IPS-18c (cell line): ENCODE measurements around the gene DAB1.

Experiments used
- H3K4me3 ChIP-seq: 2 replicates; pipeline ENCODE4 v1.7.0; 2013; ENCODE audit warnings: low read depth, mild to moderate bottlenecking, low read length, moderate library complexity; ENCODE audit not compliant: insufficient read depth
- H3K9me3 ChIP-seq: one replicate; pipeline ENCODE4 v1.6.1; 2013; ENCODE audit warnings: mild to moderate bottlenecking, low read length, moderate library complexity; ENCODE audit not compliant: control insufficient read depth, insufficient read depth

DAB1 gene

DNA sequence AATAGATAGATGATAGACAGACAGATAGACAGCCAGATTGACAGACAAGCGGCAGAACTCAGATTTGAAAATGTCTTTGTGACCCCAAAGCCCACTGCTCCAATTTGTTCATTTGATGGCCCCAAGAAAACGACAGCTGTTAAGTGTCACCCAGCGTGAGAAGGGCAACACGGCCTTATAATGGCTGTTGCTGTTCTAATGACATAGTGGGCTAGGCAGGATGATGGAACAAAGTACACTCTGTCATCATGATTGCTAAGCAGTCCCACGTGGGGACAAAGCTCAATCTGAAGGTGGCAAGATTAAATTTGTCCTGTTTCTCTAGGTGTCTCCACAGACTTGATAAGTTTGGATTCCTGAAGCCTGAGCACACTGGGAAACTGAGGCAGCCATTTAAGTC is 112.9 kb downstream of the DAB1 start:
- Histone ChIP-seq H3K4me3 (no peak overlapping the region), H3K9me3 (no peaks in the 10 kb centered on the region)

DNA sequence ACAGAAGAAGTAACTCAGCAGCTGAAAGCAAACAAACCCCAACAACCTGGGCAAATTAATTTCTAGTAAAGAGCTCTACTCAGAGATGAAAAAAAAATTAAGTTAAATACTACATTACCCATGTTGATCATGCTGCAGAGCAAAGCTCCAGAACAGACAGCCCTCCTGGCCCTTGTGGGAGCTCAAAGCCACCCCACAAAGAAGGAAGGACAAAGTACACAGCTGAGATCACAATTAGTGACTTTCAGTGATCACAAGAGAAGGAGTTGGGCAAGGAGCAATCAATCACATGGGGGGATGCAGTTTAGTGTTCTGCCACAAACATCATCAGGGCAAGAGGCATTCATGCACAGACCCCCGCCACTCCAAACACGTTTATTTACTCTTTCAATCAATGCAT is 114.2 kb downstream of the DAB1 start:
- H3K9me3 ChIP-seq, result no peaks in the 10 kb centered on the region
- no peak overlapping the region for H3K4me3 ChIP-seq

DNA sequence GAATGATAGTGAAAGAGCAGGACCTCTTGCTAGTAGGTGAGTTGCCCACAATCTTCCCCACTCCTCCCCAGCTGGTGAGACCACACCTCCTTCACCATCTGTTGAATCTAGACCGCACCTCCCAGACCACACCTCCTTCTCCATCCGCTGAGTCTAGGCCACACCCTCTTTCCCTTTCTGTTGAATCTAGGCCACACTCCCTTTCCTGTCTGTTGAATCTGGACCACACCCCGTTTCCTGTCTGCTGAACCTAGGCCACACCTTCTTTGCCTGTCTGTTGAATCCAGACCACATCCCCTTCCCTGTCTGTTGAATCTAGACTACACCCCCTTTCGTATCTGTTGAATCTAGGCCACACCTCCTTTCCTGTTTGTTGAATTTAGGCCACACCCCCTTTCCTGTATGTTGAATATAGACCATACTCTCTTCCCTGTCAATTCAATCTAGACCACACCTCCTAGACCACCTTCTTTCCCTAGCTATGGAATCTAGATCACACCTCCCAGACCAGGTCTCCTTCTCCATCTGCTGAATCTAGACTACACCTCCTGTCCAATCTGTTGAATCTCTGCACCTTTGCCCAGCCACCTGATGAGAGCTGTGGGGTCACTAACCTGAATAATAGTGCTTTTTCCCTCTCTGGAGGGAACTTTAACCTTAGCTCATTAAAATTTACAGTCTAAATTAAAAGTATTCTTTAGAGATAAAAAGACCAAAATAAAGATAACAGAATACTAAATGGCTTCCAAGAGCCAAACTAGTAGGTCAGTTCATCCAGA is 116.3 kb downstream of the DAB1 start:
- H3K4me3 ChIP-seq, result no peak overlapping the region
- H3K9me3 ChIP-seq, result no peaks in the 10 kb centered on the region

DNA sequence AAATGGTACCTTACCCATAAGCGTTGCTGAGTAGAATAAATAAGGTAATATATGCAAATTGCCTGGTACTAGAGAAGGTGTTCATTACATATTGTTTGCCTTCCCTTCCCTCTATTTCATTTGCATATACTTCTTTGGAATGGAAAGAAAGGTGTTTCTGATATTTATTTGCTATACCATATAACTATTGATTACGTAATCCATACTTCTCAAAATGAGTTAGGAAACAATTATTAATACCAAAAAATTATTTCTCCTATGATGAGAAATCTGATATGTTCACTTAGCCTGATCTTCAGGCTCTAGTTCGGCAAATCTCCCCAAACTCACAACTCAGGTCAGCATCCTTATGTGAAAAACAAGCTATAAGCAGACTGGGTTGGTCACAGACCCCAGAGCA is 119.3 kb downstream of the DAB1 start:
- H3K4me3 ChIP-seq, result no peak overlapping the region
- H3K9me3 ChIP-seq, result no peaks in the 10 kb centered on the region

DNA sequence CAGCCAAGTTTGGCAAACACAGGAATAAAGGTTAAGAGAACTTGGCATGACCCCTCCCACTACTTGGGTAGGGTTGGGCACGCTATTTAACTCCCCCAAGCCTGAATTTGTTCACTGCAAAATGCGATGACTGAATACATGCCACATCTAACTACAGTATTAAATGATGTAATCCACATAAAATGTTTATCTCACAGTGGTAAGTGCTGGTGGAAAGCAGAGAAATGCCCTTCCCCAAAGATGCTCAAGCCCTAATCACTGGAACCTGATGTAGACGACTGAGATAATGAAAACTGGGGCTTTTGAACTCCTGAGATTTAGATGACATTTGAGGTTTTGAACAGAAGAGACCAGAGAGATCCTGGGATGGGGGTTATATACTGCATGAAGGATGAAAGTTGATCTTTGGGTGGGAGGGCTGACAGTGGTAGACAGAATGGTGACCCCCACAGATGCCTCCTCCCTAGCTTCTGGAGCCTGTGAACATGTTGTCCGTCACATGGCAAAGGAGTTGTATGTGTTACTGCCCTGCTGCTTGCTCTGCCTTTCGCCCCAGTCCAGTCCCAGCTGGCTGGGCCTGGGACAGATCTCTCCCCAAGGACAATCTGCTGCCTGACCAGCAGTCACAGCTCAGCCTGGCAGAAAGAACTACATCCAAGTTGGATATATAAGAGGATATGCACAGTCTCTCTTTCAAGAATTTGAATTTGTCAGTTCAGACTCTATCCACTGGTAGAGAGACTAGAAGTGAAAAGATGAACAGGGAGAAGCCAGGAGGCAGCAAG is 120.9 kb downstream of the DAB1 start:
- no peak overlapping the region for H3K4me3 ChIP-seq
- no peaks in the 10 kb centered on the region for H3K9me3 ChIP-seq

DNA sequence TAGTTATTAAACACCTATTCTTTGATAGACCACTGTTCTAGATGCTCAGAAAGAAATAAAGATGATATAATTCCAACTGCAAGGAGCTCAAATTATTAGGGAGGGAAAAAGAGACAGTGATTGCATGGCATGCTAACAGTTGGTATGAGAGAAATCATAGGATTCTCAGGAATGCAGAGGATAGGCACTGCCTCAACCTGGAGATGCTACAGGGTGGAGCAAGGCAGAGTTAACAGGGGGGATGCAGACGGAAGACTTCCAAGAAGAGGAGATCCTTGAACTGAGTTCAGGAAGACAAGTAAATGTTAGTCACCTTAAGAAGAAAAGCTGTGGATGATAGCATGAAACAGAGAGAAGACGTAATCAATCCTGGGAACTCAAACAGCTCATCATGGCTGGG is 123.7 kb downstream of the DAB1 start:
- no peak overlapping the region for H3K4me3 ChIP-seq
- no peaks in the 10 kb centered on the region for H3K9me3 ChIP-seq

DNA sequence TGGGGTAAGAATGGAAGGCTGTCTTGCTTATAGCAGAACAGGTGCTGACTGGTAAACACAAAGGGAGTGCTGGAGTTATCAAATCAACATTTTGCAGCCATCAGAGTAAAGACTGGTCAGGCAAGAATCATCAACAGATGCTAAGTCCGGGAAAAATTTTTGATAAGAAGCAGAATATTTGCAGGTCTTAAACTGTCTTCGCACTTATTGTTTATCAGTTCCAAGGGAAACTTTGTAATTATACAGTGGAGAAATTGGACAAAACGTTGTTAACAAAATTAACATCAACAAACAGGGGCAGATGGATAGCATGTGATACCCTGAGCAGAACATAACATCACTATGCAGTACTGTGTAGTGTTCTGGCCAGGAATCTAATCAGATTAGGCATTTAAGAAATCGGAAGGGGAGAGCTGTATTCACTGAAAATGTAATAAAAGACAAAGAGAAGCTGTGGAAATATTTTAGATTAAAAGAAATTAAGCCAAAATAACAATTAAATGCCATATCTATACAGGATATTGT is 127.1 kb downstream of the DAB1 start:
- H3K4me3 ChIP-seq, result no peak overlapping the region

DNA sequence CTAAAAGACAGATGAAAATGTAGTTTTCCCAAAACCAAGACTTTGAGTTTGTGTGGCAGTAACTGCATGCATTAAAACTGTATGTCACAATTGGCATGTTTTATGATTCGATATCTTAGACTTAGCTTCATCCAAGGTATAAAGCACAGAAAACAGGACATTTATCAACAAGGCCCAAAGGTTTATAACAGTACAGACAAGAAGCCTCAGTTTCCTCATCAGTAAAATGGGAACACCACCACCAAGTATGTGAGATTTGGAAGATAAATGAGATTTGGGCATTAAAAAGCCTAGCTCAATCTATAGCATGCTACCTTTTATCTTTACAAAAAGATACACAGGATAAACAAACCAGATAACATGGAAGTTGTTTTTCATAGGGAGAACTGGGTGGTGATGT is 128.5 kb downstream of the DAB1 start:
- Histone ChIP-seq H3K4me3 (no peak overlapping the region), H3K9me3 (no peaks in the 10 kb centered on the region)

More for the DNA sequence above, 127.1 kb downstream of the DAB1 start:
- no peaks in the 10 kb centered on the region for H3K9me3 ChIP-seq

DNA sequence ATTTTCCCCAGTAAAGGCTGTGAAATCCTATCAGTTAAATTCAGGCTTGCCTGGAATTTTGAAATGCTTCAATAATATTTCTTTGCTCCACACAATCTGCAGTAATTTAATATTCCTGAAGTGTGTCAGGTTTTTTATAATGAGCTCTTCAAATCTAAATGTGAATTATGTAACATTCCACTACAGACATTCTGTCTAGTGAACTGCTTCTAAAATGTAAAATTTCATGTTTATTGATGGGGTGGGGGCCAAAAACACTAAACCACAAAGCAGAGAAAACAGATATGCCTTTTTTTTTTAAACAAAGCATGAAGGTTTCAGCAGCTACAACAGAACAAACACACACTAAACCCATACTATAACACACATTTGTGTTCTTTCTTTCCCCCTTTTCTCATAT is 129.7 kb downstream of the DAB1 start:
- Histone ChIP-seq H3K9me3 (no peaks in the 10 kb centered on the region), H3K4me3 (no peak overlapping the region)

DNA sequence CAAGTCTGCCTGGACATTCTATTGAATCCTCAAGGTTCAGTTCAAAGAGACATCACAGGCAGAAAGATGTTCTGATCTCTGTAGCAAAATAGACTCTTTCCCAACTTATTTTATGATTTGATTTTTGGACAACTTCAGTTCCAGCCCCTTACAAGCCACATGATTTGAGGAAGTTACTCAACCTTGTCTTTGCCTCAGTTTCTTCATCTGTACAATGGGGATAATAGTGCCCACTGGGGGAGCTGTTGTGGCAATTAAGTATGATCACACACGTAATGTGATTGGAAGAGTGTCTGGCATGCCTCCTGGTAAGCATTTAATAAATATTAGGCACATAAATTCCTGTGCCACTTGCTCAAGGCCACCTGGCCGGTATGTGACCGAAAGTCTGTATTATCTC is 130.6 kb downstream of the DAB1 start:
- Histone ChIP-seq H3K4me3 (no peak overlapping the region), H3K9me3 (no peaks in the 10 kb centered on the region)

DNA sequence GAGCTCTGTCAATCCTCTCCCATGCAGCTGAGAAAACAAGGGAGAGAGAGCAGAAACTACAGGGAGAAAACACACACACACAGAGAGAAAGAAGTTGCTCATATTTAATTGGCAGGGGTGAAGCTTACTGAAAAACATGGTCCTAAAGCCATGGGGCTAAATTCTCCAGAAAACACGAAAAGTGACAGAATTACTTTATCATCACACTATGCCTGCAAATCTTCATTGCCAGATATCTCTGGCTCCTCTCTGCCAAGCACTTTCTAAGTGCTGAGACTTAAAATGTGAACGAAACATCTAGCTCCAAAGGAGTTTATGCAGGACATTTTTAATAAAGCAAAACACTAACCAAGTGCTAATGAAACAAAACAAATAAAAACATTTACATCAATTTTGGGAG is 134.1 kb downstream of the DAB1 start:
- Histone ChIP-seq H3K9me3 (no peaks in the 10 kb centered on the region), H3K4me3 (no peak overlapping the region)

DNA sequence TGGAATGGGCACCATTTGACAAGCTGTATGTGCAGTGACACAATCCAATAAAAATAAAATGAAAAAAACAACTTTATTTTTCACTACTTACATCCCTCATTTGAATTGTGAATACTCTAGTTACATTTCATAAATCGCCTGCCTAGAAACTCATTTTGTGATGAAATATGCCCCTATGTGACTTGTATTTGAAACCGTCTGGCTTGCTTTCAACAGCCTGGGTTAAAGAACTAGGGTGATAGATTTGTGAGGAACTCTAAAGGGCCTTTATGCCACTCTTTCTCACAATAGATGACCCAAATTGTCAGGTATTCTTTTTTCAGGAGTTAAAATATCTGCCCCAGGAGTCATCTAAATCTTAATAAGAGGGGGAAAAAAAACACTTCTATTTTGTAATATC is 137.9 kb downstream of the DAB1 start:
- Histone ChIP-seq H3K4me3 (no peak overlapping the region), H3K9me3 (no peaks in the 10 kb centered on the region)

DNA sequence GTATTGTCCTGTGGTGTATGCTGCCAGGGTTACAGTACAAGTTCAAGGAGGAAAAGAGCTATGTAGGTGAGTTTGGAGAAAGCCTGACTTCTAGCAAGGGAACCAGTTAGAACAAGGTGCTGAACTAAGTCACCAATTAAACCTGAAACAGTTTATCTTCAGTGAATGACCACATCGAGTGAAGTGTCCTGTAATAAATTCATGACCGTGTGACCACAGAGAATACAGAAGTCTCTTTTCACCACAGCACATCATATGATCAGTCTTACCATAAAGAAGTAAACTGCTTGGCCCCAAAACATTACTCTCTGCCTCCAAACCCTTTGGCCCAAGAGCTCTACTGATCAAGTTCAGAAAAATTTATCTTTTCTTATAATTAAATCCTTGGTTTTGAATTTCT is 141.4 kb downstream of the DAB1 start:
- no peaks in the 10 kb centered on the region for H3K9me3 ChIP-seq
- no peak overlapping the region for H3K4me3 ChIP-seq

DNA sequence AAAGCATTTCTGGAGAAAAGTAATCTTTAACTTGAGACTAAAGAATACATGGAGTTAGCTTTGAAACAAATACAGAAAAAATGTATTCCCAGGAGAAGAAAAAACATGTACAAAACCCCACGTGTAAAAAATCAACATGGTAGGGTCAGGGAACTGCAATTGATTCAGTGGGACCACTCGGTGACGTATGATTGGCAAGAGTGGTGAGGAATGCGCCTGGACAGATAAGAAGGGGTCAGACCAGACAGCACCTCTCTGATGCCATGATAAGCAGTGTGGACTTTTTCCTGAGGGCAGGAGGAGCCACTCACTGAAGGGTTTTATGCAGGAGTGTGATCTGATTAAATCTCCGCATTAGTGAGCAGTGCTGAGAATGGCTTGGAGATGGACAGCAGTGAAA is 142.5 kb downstream of the DAB1 start:
- H3K9me3 ChIP-seq, result no peaks in the 10 kb centered on the region
- H3K4me3 ChIP-seq, result no peak overlapping the region

DNA sequence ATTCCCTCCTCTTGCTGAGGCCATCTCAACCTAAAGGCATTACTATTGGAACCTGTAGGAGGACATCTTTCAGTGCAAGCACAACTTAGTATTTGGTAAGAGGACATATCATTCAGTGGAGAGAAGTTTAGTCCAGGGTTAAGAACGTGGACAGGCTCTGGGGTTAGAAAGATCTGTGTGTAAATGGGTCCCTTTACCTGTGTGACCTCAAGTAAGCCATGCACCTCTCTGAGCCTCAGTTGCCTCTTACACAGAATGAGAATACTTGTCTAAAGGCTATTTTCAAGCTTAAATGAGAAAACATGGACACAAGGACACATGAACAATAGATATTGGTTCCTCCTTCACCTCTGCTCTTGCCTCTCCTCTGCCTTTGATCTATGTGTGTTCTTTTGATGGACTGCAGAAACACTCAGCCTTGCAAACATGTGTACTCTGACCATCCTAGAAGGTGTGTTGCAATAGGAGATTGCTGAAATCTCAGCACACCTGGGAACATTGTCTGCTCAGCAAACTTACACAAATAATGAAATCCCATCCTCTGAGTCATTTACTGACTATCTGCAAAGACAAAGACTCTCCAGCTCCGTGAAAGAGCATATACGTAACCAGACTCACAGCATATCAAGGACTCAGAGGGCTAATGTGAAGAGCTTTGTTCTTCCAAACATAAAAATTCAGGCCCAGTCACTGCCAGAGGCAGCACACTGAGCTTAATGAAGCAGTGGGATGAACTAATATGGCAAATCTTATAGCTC is 143.8 kb downstream of the DAB1 start:
- Histone ChIP-seq H3K4me3 (no peak overlapping the region), H3K9me3 (no peaks in the 10 kb centered on the region)

DNA sequence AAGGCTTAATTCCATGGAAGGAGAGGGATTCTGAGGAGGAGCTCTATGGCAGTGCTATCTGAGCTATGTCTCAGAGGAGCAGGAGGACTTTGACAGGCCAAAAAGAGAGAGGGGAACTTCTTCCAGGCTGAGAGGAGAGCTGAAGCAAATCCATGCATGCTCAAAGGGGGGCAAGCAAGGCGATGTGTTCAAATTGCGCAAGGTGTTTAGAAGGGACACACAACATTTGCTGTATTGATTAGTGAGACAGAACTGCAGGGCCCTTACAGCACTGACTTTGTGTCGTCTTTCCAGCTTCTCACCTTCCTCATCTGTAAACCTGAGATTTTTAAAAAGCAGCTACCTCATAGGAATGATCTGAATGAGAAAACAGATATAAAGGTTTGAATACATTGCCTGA is 145.3 kb downstream of the DAB1 start:
- H3K9me3 ChIP-seq, result no peaks in the 10 kb centered on the region
- H3K4me3 ChIP-seq, result no peak overlapping the region

DNA sequence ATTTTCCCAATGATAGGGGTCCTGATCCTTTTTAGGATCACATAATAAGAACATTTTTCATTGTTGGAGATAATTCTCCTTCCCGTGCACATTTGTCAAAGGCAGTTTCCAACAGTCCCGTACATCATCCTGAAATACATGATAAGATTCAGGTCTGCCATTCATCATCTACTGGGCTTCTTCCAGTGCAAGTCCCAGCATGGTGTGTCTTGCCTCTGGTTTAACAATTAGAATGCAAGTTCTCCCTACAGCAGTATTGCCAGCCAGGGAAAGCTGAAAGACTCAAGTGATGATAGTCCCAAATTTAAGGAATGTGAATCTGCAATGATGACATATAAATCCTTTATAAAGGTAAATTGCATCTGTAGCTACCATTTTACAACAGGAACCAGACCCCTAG is 146.2 kb downstream of the DAB1 start:
- Histone ChIP-seq H3K9me3 (no peaks in the 10 kb centered on the region), H3K4me3 (no peak overlapping the region)

DNA sequence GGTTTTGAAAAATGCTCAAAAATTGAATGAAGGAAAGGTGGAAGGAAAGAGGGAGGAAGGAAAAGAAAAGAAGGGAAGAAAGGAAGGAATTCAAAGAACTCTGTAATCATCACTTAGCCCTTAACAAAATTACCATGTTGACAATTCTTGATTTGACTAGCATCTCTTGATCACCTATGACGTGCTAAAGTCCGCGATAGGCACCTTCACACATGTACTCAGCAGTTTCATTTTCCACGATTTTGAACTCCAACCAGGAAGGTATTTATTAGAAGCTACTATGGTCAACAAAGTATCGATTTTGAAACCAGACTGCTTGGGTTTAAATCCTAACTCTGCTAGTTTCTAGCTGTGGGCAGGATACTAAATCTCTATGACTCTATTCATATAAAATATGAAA is 146.9 kb downstream of the DAB1 start:
- Histone ChIP-seq H3K4me3 (no peak overlapping the region), H3K9me3 (no peaks in the 10 kb centered on the region)
